HG03439 (cell line): ENCODE data around the gene SNX12.
"Not testable (repeated sequence)": the region's sequence is repeated elsewhere in the genome, so short reads cannot be mapped to it uniquely, and the experiment has no call there.

Source experiments
- ATAC-seq: cut with Tn5 transposase; IDR thresholded peaks from one replicate; pipeline ENCODE4 v1.9.1; 2021; ENCODE audit warnings: mild to moderate bottlenecking, moderate library complexity; ENCODE audit not compliant: unreplicated experiment

Gene SNX12

GRCh38 chrX:71095033-71095432, 26.9 kb upstream of the SNX12 start:
- ATAC-seq, result no peak

- no peak for ATAC-seq
Measured at GRCh38 chrX:71091263-71091662, 23.1 kb upstream of the SNX12 start.

GRCh38 chrX:71085900-71086299, 17.8 kb upstream of the SNX12 start:
- no peak for ATAC-seq

GRCh38 chrX:71082822-71083221, 14.7 kb upstream of the SNX12 start:
- no peak for ATAC-seq

GRCh38 chrX:71082124-71082647, 14.1 kb upstream of the SNX12 start:
- ATAC-seq, result no peak

- no peak for ATAC-seq
Measured at GRCh38 chrX:71081330-71082123, 13.4 kb upstream of the SNX12 start.

- ATAC-seq, result no peak
Measured at GRCh38 chrX:71070531-71070930, 2.4 kb upstream of the SNX12 start.

GRCh38 chrX:71067712-71068043, 456 bp downstream of the SNX12 start:
- ATAC-seq, result peak; percentile 11

GRCh38 chrX:71067089-71067488, 1.0 kb downstream of the SNX12 start:
- ATAC-seq, result no peak

- ATAC-seq, result no peak
Measured at GRCh38 chrX:71060127-71060526, 8.0 kb downstream of the SNX12 start.

- no peak for ATAC-seq
Measured at GRCh38 chrX:71057848-71058530, 10.1 kb downstream of the SNX12 start.

GRCh38 chrX:71056867-71057266, 11.3 kb downstream of the SNX12 start:
- no peak for ATAC-seq

- ATAC-seq, result no peak
Measured at GRCh38 chrX:71053217-71053621, 14.9 kb downstream of the SNX12 start.

- ATAC-seq, result no peak
Measured at GRCh38 chrX:71052721-71053120, 15.4 kb downstream of the SNX12 start.

GRCh38 chrX:71047891-71048290, 20.2 kb downstream of the SNX12 start:
- ATAC-seq, result not testable (repeated sequence)

GRCh38 chrX:71017396-71017939, 50.7 kb downstream of the SNX12 start:
- no peak for ATAC-seq
